ENCODE results near the gene ZNF584. TPM values are rescaled to one million over a fixed set of nuclear protein-coding genes. Genes with fewer than 3 reads are reported as not detected.

Gene ZNF584
- total and polyA plus RNA-seq, 4 donors, result 13.8 to 18.3 (median 16.1) TPM

DNA sequence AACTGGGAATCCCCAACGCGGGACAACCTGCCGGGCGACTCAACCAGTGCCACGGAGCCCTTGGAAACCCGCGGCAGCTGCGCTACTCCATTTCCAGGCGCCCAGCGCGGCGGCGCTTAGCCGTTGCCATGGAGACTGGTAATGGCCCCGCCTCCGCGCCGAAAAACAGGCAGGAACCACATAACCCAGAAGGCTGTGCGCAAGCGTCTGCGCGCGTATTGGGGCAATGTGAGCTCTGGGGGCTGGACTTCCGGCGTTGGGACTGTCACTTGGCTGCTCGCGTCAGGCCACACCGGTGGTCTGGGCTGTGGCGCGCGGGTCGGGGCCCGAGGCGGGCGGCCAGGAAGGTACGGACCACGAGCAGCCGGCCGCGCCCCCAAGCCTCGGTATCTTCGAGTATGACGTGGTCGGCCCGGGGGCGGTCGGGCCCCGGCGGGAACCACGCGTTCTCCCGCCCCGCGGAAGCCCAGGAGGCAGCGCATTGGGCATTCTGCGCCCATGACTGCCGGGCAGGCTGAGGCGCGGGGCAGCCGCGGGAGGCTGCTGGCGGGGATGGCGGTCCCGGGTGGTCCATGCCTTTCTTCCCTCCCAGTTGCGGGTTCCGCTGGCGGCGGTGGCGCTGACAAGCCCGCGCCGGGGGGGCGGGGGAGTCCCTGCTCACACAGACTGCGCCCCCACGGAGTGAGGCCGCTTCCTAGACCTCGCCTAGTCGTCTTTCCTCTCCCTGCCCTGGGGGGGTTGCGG is 43.1 kb downstream of the ZNF584 start, which contains the start of gene ZNF324B:
Gene ZNF324B (plus strand): TSS at position 265 of the 744 bp plus-strand sequence. CDS start 2,080 bp downstream, outside the sequence.
- DNase-seq (ENCODE audit: low read depth in 4 of 6, low spot score in 6 of 6), result peak; percentile 83 to 99 (median 96)
- no peak within 1 kb of the TSS for H3K27ac ChIP-seq (ENCODE audit: low read depth, low read length)
- 0% methylated on average over 78 of the region's 79 CpGs for WGBS (ENCODE audit: insufficient coverage)

DNA sequence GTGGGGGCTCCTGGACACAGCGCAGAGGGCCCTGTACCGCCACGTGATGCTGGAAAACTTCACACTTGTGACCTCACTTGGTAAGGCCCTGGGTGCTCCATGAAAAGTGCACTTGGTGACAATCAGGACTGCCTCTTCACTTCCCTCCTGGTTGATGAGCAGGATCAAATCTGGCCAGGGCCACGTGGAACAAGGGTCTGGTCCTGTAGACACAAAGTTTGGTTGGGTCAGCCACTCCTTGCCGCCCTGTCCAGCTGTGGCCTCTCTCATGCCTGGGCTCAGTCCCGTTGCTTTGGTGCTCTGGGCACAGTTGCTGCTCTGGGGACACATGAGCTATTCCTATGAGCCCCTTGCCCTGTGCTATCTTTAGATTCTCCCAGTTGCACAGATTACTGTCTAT is 45.3 kb downstream of the ZNF584 start:
- Histone ChIP-seq H3K4me1 (ENCODE audit: control insufficient read depth, insufficient read depth, low read length) (peaks cover 13% of the 10 kb centered on the region), H3K4me3 (ENCODE audit: low read depth, low read length) (no peak overlapping the region), H3K36me3 (ENCODE audit: control insufficient read depth, insufficient read depth, low read length) (peaks cover 49% of the 10 kb centered on the region), H3K27me3 (ENCODE audit: control insufficient read depth, insufficient read depth, low read length) (no peaks in the 10 kb centered on the region), H3K9me3 (ENCODE audit: control insufficient read depth, insufficient read depth, low read length) (peaks cover 5% of the 10 kb centered on the region), H3K27ac (ENCODE audit: low read depth, low read length) (no peak overlapping the region)
- 89% methylated on average over 6 of the region's 6 CpGs for WGBS (ENCODE audit: insufficient coverage)
- no peak for DNase-seq (ENCODE audit: low read depth in 4 of 6, low spot score in 6 of 6)

More for the DNA sequence above, 43.1 kb downstream of the ZNF584 start, which contains the start of gene ZNF324B:
- Histone ChIP-seq H3K27me3 (ENCODE audit: control insufficient read depth, insufficient read depth, low read length) (peaks cover 2% of the 10 kb centered on the region), H3K4me1 (ENCODE audit: control insufficient read depth, insufficient read depth, low read length) (peaks cover 13% of the 10 kb centered on the region), H3K36me3 (ENCODE audit: control insufficient read depth, insufficient read depth, low read length) (peaks cover 34% of the 10 kb centered on the region), H3K9me3 (ENCODE audit: control insufficient read depth, insufficient read depth, low read length) (peaks cover 6% of the 10 kb centered on the region), H3K4me3 (ENCODE audit: low read depth, low read length) (peak within 1 kb of the TSS; percentile 64)

DNA sequence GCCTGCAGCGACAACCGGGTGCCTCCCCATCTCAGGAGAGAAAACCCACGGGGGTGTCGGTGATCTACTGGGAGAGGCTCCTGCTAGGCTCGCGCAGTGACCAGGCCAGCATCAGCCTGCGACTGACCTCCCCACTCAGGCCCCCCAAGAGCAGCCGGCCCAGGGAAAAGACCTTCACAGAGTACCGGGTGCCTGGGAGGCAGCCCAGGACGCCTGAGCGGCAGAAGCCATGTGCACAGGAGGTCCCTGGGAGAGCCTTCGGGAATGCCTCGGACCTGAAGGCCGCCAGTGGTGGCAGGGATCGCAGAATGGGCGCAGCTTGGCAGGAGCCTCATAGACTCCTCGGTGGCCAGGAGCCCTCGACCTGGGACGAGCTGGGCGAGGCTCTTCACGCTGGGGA is 46.9 kb downstream of the ZNF584 start:
- DNase-seq (ENCODE audit: low read depth in 4 of 6, low spot score in 6 of 6), result no peak
- H3K36me3 ChIP-seq (ENCODE audit: control insufficient read depth, insufficient read depth, low read length), result peaks cover 50% of the 10 kb centered on the region
- H3K27me3 ChIP-seq (ENCODE audit: control insufficient read depth, insufficient read depth, low read length), result no peaks in the 10 kb centered on the region
- H3K9me3 ChIP-seq (ENCODE audit: control insufficient read depth, insufficient read depth, low read length), result no peaks in the 10 kb centered on the region
- H3K4me3 ChIP-seq (ENCODE audit: low read depth, low read length), result no peak overlapping the region
- no peak overlapping the region for H3K27ac ChIP-seq (ENCODE audit: low read depth, low read length)
- WGBS (ENCODE audit: insufficient coverage), result 96% methylated on average over 18 of the region's 21 CpGs
- peaks cover 13% of the 10 kb centered on the region for H3K4me1 ChIP-seq (ENCODE audit: control insufficient read depth, insufficient read depth, low read length)

DNA sequence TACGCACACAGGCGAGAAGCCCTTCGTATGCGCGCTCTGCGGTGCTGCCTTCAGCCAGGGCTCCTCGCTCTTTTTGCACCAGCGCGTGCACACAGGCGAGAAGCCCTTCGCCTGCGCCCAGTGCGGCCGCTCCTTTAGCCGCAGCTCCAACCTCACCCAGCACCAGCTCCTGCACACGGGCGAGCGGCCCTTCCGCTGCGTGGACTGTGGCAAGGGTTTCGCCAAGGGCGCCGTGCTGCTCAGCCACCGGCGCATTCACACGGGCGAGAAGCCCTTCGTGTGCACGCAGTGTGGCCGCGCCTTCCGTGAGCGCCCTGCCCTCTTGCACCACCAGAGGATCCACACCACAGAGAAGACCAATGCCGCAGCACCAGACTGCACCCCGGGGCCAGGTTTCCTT is 47.7 kb downstream of the ZNF584 start:
- 97% methylated on average over 32 of the region's 35 CpGs for WGBS (ENCODE audit: insufficient coverage)
- H3K4me3 ChIP-seq (ENCODE audit: low read depth, low read length), result no peak overlapping the region

DNA sequence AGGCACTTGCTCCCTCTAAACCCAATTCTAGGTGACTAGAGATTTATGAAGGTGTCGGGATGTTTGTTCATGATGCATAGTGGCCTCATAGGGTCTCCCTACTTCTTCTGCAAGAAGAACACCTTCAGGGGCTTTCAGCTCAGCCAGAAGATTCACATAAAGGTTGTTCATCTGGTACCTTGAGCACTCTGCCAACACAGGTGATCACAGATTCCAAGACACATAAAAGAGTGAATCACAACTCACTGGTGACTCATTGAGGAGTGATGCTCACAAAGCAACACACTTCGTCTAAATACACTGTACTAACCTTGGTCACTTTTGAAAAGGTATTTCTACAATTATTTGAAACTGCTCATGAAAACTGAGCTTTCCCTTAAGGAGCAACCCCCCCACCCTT is 51.6 kb downstream of the ZNF584 start:
- Histone ChIP-seq H3K27me3 (ENCODE audit: control insufficient read depth, insufficient read depth, low read length) (no peaks in the 10 kb centered on the region), H3K4me3 (ENCODE audit: low read depth, low read length) (no peak overlapping the region), H3K27ac (ENCODE audit: low read depth, low read length) (no peak overlapping the region), H3K36me3 (ENCODE audit: control insufficient read depth, insufficient read depth, low read length) (peaks cover 31% of the 10 kb centered on the region), H3K9me3 (ENCODE audit: control insufficient read depth, insufficient read depth, low read length) (no peaks in the 10 kb centered on the region), H3K4me1 (ENCODE audit: control insufficient read depth, insufficient read depth, low read length) (no peaks in the 10 kb centered on the region)
- 100% methylated on average over 1 of the region's 2 CpGs for WGBS (ENCODE audit: insufficient coverage)
- DNase-seq (ENCODE audit: low read depth in 4 of 6, low spot score in 6 of 6), result no peak

More for the DNA sequence above, 47.7 kb downstream of the ZNF584 start:
- H3K9me3 ChIP-seq (ENCODE audit: control insufficient read depth, insufficient read depth, low read length), result no peaks in the 10 kb centered on the region
- H3K4me1 ChIP-seq (ENCODE audit: control insufficient read depth, insufficient read depth, low read length), result peaks cover 11% of the 10 kb centered on the region
- H3K36me3 ChIP-seq (ENCODE audit: control insufficient read depth, insufficient read depth, low read length), result peaks cover 50% of the 10 kb centered on the region
- DNase-seq (ENCODE audit: low read depth in 4 of 6, low spot score in 6 of 6), result no peak
- no peak overlapping the region for H3K27ac ChIP-seq (ENCODE audit: low read depth, low read length)
- H3K27me3 ChIP-seq (ENCODE audit: control insufficient read depth, insufficient read depth, low read length), result no peaks in the 10 kb centered on the region

DNA sequence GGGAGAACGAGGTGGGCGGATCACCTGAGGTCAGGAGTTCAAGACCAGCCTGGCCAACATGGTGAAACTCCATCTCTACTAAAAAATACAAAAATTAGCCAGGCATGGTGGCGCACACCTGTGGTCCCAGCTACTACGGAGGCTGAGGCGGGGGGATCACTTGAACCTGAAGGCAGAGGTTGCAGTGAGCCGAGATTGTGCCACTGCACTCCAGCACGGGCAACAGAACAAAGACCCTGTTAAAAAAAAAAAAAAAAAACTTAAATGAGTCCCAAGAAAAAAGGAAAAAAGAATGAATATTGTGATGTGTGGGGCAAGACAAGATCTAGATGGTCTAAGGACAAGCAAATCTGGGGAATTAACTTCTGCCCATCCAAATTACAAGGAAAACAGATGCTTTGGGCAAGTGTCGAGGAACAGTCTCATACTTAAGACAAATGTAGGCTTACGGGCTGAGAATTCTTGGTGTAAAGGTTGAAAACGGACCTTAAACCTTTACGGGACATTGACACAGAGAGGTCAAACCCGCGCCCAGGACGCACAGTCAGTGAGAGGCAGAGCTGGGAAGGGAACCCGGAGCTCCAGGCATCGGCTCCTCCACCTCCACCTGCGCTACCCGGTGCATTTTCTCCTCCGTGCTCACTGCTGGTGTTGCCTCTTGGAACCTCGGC is 57.8 kb downstream of the ZNF584 start:
- WGBS (ENCODE audit: insufficient coverage), result 25% methylated on average over 15 of the region's 20 CpGs
- Histone ChIP-seq H3K27ac (ENCODE audit: low read depth, low read length) (no peak overlapping the region), H3K4me3 (ENCODE audit: low read depth, low read length) (peak overlapping the region; percentile 54)

DNA sequence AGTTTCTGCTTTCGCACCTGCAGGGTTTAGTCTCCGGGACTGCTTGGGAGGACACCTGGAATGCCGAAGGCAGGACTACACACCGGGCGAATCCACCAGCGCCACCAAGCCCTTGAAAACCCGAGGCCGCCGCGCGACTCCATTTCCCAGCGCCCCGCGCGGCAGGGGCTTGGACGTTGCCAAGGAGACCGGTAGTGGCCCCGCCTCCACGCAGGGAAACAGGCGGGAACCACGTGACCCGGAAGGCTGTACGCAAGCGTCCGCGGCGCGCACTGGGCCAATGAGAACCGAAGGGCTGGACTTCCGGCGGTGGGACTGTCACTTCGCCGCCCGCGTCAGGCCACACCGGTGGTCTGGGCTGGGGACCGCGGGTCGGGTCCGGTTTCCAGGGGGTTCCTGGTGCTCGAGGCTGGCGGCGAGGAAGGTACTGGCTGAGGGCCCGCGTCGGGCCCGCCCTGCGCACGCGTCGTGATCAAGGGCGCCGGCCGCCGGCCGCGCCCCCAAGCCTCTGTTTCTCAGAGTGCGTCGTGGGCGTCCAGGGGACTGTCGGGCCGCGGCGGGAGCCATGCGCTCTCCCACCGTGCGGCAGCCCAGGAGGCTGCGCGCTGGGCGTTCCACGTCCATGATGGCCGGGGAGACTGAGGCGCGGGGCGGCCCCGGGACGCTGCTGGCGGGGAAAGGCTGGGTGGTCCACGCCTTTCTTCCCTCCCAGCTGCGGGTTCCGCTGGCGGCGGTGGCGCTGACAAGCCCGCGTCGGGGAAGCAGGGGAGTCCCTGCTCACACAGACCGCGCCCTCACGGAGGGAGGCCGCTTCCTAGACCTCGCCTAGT is 58.5 kb downstream of the ZNF584 start, which contains the start of gene ZNF324:
Gene ZNF324 (plus strand): TSS at position 321 of the 830 bp plus-strand sequence. CDS start 2,106 bp downstream, outside the sequence.
- Histone ChIP-seq H3K4me1 (ENCODE audit: control insufficient read depth, insufficient read depth, low read length) (peaks cover 18% of the 10 kb centered on the region), H3K9me3 (ENCODE audit: control insufficient read depth, insufficient read depth, low read length) (no peaks in the 10 kb centered on the region), H3K27me3 (ENCODE audit: control insufficient read depth, insufficient read depth, low read length) (no peaks in the 10 kb centered on the region), H3K36me3 (ENCODE audit: control insufficient read depth, insufficient read depth, low read length) (peaks cover 30% of the 10 kb centered on the region), H3K4me3 (ENCODE audit: low read depth, low read length) (peak within 1 kb of the TSS; percentile 54), H3K27ac (ENCODE audit: low read depth, low read length) (peak within 1 kb of the TSS; percentile 25)
- under 1% methylated on average over 92 of the region's 92 CpGs for WGBS (ENCODE audit: insufficient coverage)
- peak; percentile 87 to 99 (median 98) for DNase-seq (ENCODE audit: low read depth in 4 of 6, low spot score in 6 of 6)

More for the DNA sequence above, 57.8 kb downstream of the ZNF584 start:
- H3K4me1 ChIP-seq (ENCODE audit: control insufficient read depth, insufficient read depth, low read length), result peaks cover 18% of the 10 kb centered on the region
- H3K9me3 ChIP-seq (ENCODE audit: control insufficient read depth, insufficient read depth, low read length), result no peaks in the 10 kb centered on the region
- peaks cover 23% of the 10 kb centered on the region for H3K36me3 ChIP-seq (ENCODE audit: control insufficient read depth, insufficient read depth, low read length)
- DNase-seq (ENCODE audit: low read depth in 4 of 6, low spot score in 6 of 6), result no peak
- H3K27me3 ChIP-seq (ENCODE audit: control insufficient read depth, insufficient read depth, low read length), result no peaks in the 10 kb centered on the region
